H9 (cell line): Measurements from ENCODE around the gene SLMAP. TPM values are rescaled to one million over a fixed set of nuclear protein-coding genes. Genes with fewer than 3 reads are reported as not detected.

ENCODE experiments used
- DNase-seq: peaks from one replicate; pipeline ENCODE4 v3.0.0-alpha.2; 2017
- H2AFZ ChIP-seq: one replicate; pipeline ENCODE4 v1.6.1; 2013; ENCODE audit warnings: mild to moderate bottlenecking, low read length, control low read depth, moderate library complexity
- H2AK5ac ChIP-seq: 2 replicates; pipeline ENCODE4 v1.6.1; 2013; ENCODE audit warnings: low read length, control low read depth, mixed read lengths; ENCODE audit not compliant: insufficient read length
- H2BK120ac ChIP-seq: one replicate; pipeline ENCODE4 v1.6.1; 2013; ENCODE audit warnings: low read depth, mild to moderate bottlenecking, low read length, control low read depth, inconsistent platforms; ENCODE audit not compliant: poor library complexity, severe bottlenecking
- H2BK12ac ChIP-seq: 2 replicates; pipeline ENCODE4 v1.6.1; 2013; ENCODE audit warnings: low read length, control low read depth, mixed read lengths, low read depth; ENCODE audit not compliant: insufficient read length
- H2BK15ac ChIP-seq: 2 replicates; pipeline ENCODE4 v1.6.1; 2013; ENCODE audit warnings: low read depth, low read length, control low read depth
- H2BK20ac ChIP-seq: one replicate; pipeline ENCODE4 v1.6.1; 2013; ENCODE audit warnings: low read depth, mild to moderate bottlenecking, low read length, control low read depth, inconsistent platforms; ENCODE audit not compliant: poor library complexity, severe bottlenecking
- H2BK5ac ChIP-seq: 2 replicates; pipeline ENCODE4 v1.6.1; 2013; ENCODE audit warnings: low read length, control low read depth, mixed read lengths; ENCODE audit not compliant: insufficient read length
- H3K14ac ChIP-seq: 2 replicates; pipeline ENCODE4 v1.6.1; 2013; ENCODE audit warnings: low read length, control low read depth; ENCODE audit not compliant: insufficient read depth
- H3K18ac ChIP-seq: 2 replicates; pipeline ENCODE4 v1.6.1; 2013; ENCODE audit warnings: low read depth, mild to moderate bottlenecking, mixed read lengths, low read length, control low read depth; ENCODE audit not compliant: insufficient read length
- H3K23ac ChIP-seq: 2 replicates; pipeline ENCODE4 v1.6.1; 2013; ENCODE audit warnings: low read length, control low read depth, mixed read lengths, low read depth; ENCODE audit not compliant: insufficient read length
- H3K23me2 ChIP-seq: 2 replicates; pipeline ENCODE4 v1.6.1; 2013; ENCODE audit warnings: low read depth, mild to moderate bottlenecking, mixed read lengths, low read length, control low read depth; ENCODE audit not compliant: insufficient read length, poor library complexity, severe bottlenecking
- H3K27ac ChIP-seq: 2 replicates; pipeline ENCODE4 v1.5.1; 2013; ENCODE audit warnings: low read length, control low read depth, mixed read lengths, low read depth; ENCODE audit not compliant: insufficient read length
- H3K27me3 ChIP-seq: 2 replicates; pipeline ENCODE4 v1.6.1; 2013; ENCODE audit warnings: low read length, control low read depth, inconsistent platforms; ENCODE audit not compliant: insufficient read depth
- H3K4ac ChIP-seq: 2 replicates; pipeline ENCODE4 v1.6.1; 2013; ENCODE audit warnings: low read depth, mild to moderate bottlenecking, control low read depth, inconsistent platforms, low read length, moderate library complexity
- H3K4me1 ChIP-seq: 2 replicates; pipeline ENCODE4 v1.6.1; 2013; ENCODE audit warnings: low read length, control low read depth, inconsistent platforms; ENCODE audit not compliant: insufficient read depth
- H3K4me2 ChIP-seq: 2 replicates; pipeline ENCODE4 v1.6.1; 2013; ENCODE audit warnings: low read length, control low read depth, mixed read lengths; ENCODE audit not compliant: insufficient read length, insufficient read depth
- H3K56ac ChIP-seq: 2 replicates; pipeline ENCODE4 v1.6.1; 2013; ENCODE audit warnings: low read depth, mild to moderate bottlenecking, mixed read lengths, low read length, control low read depth; ENCODE audit not compliant: insufficient read length
- H3K79me1 ChIP-seq: 2 replicates; pipeline ENCODE4 v1.6.1; 2013; ENCODE audit warnings: low read depth, mild to moderate bottlenecking, moderate library complexity, low read length, control low read depth, inconsistent platforms; ENCODE audit not compliant: insufficient read depth, poor library complexity, severe bottlenecking
- H3K79me2 ChIP-seq: 2 replicates; pipeline ENCODE4 v1.6.1; 2013; ENCODE audit warnings: low read length, control low read depth, inconsistent platforms; ENCODE audit not compliant: insufficient read depth
- H3K9ac ChIP-seq: 2 replicates; pipeline ENCODE4 v1.6.1; 2013; ENCODE audit warnings: low read length, control low read depth, mixed read lengths; ENCODE audit not compliant: insufficient read length; ENCODE audit errors: extremely low read depth
- H3K9me3 ChIP-seq: one replicate; pipeline ENCODE4 v1.6.1; 2013; ENCODE audit warnings: low read depth, low read length, inconsistent platforms; ENCODE audit not compliant: control insufficient read depth
- H3T11ph ChIP-seq: one replicate; pipeline ENCODE4 v1.6.1; 2013; ENCODE audit warnings: mild to moderate bottlenecking, low read length, control low read depth, inconsistent platforms
- H4K20me1 ChIP-seq: one replicate; pipeline ENCODE4 v1.6.1; 2013; ENCODE audit not compliant: control insufficient read depth, insufficient read length, insufficient read depth
- H4K5ac ChIP-seq: 2 replicates; pipeline ENCODE4 v1.6.1; 2013; ENCODE audit warnings: low read depth, mild to moderate bottlenecking, mixed read lengths, low read length, control low read depth; ENCODE audit not compliant: insufficient read length
- H4K8ac ChIP-seq: replicated peaks from 2 replicates; pipeline ENCODE4 v1.6.1; 2013; ENCODE audit warnings: low read length, control low read depth, mixed read lengths, low read depth; ENCODE audit not compliant: insufficient read length
- H4K91ac ChIP-seq: 2 replicates; pipeline ENCODE4 v1.6.1; 2013; ENCODE audit warnings: low read depth, mild to moderate bottlenecking, moderate library complexity, mixed read lengths, low read length, control low read depth; ENCODE audit not compliant: insufficient read length
- H3K27ac Mint-ChIP-seq, 3 experiments: 2 replicates in 2 of 3; 3 replicates in 1 of 3; pipeline ENCODE4 v1.8.0; 2020 to 2021; ENCODE audit warnings: mixed read lengths in 3 of 3, mild to moderate bottlenecking in 1 of 3, moderate library complexity in 1 of 3
- H3K27me3 Mint-ChIP-seq: 2 replicates; pipeline ENCODE4 v1.8.0; 2021; ENCODE audit warnings: low read depth, mild to moderate bottlenecking, moderate library complexity, mixed read lengths
- H3K36me3 Mint-ChIP-seq, 3 experiments: 2 replicates in 2 of 3; 3 replicates in 1 of 3; pipeline ENCODE4 v1.8.0; 2020 to 2021; ENCODE audit warnings: low read depth in 3 of 3, mixed read lengths in 3 of 3; ENCODE audit not compliant: insufficient read depth in 1 of 3
- H3K4me1 Mint-ChIP-seq, 2 experiments: 2 replicates each; pipeline ENCODE4 v1.8.0; 2020; ENCODE audit warnings: mixed read lengths in 2 of 2
- H3K4me3 Mint-ChIP-seq, 2 experiments: 2 replicates in 1 of 2; 3 replicates in 1 of 2; pipeline ENCODE4 v1.8.0; 2020 to 2021; ENCODE audit warnings: mild to moderate bottlenecking in 2 of 2, mixed read lengths in 2 of 2, moderate library complexity in 1 of 2
- H3K9me3 Mint-ChIP-seq, 2 experiments: 2 replicates in 1 of 2; 3 replicates in 1 of 2; pipeline ENCODE4 v1.8.0; 2020; ENCODE audit warnings: mild to moderate bottlenecking in 2 of 2, mixed read lengths in 2 of 2, moderate library complexity in 1 of 2
- WGBS: extraction: QIAGEN DNeasy Blood & Tissue Kit; methylation state at CpG from one replicate; pipeline ENCODE4 v1.1.7; 2013; ENCODE audit warnings: missing lambda C conversion rate, low lambda C conversion rate, mixed read lengths; ENCODE audit not compliant: insufficient read length; ENCODE audit errors: extremely low coverage; 5-methylcytosine and 5-hydroxymethylcytosine counted together
- total RNA-seq: library from RNA; stranded (reverse); gene quantifications from 2 replicates; pipeline ENCODE4 v1.2.1, GENCODE V29; 2021
- TF ChIP-seq, protein P1 (sequence below): fragments of 200-600 bp; sonication (generic); conservative IDR thresholded peaks from 3 replicates; pipeline ENCODE4 v1.8.0; 2021; ENCODE audit warnings: antibody characterized with exemption, mild to moderate bottlenecking

The SLMAP gene
- total RNA-seq, 1 experiment from 2014 or later = 65.1 TPM

DNA sequence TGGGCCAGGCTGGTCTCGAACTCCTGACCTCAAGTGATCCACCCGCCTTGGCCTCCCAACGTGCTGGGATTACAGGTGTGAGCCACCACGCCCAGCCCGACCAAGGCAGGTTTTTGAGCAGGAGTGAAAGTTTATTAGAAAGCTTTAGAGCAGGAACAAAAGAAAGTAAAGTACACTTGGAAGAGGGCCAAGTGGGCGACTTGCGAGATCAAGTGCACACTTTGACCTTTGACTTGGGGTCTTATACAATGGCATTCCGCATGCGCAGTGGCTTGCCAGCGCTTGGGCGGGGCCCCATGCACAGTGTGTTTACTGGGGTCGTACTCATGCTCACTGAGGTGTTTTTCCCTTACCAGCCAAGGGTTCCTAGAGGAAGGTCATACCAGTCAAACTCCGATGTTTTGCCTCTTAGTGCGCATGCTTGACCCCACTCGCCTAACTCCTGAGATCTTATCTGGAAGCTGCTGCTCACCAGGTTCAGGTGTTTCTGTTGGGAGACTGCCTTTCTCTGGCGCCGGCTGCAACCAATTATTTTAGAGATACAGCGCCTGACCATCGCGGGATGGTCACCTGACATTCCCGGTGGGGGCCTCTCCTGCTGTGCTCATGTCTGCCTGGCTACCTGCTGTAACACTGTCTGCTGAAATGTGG lies 205.2 kb downstream of the SLMAP start:
- TF ChIP-seq, protein P1, sequence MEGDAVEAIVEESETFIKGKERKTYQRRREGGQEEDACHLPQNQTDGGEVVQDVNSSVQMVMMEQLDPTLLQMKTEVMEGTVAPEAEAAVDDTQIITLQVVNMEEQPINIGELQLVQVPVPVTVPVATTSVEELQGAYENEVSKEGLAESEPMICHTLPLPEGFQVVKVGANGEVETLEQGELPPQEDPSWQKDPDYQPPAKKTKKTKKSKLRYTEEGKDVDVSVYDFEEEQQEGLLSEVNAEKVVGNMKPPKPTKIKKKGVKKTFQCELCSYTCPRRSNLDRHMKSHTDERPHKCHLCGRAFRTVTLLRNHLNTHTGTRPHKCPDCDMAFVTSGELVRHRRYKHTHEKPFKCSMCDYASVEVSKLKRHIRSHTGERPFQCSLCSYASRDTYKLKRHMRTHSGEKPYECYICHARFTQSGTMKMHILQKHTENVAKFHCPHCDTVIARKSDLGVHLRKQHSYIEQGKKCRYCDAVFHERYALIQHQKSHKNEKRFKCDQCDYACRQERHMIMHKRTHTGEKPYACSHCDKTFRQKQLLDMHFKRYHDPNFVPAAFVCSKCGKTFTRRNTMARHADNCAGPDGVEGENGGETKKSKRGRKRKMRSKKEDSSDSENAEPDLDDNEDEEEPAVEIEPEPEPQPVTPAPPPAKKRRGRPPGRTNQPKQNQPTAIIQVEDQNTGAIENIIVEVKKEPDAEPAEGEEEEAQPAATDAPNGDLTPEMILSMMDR = no peak
- H3K56ac ChIP-seq = no peak overlapping the region
- no peaks in the 10 kb centered on the region for H3K27me3 Mint-ChIP-seq
- no peaks in the 10 kb centered on the region for H4K20me1 ChIP-seq
- no peak overlapping the region for H3T11ph ChIP-seq
- H4K5ac ChIP-seq = no peak overlapping the region
- no peak overlapping the region for H2AK5ac ChIP-seq
- H3K4ac ChIP-seq = no peak overlapping the region
- no peak overlapping the region for H3K4me3 Mint-ChIP-seq
- H3K23ac ChIP-seq = no peak overlapping the region
- H3K18ac ChIP-seq = no peak overlapping the region
- H3K14ac ChIP-seq = no peak overlapping the region
- H4K91ac ChIP-seq = no peak overlapping the region
- no peak overlapping the region for H3K27ac Mint-ChIP-seq
- no peak for DNase-seq
- peaks cover 8 to 16% of the 10 kb centered on the region in 2 experiments for H3K4me1 Mint-ChIP-seq
- no peaks in the 10 kb centered on the region for H3K27me3 ChIP-seq
- H3K9ac ChIP-seq = no peak overlapping the region
- no peak overlapping the region for H2AFZ ChIP-seq
- H3K4me2 ChIP-seq = no peak overlapping the region
- H2BK15ac ChIP-seq = no peak overlapping the region
- no peaks in the 10 kb centered on the region for H3K9me3 ChIP-seq
- no CpG with 5 or more reads among the region's 21 CpGs for WGBS
- H2BK120ac ChIP-seq = no peak overlapping the region
- H3K27ac ChIP-seq = no peak overlapping the region
- no peak overlapping the region for H4K8ac ChIP-seq
- no peaks in the 10 kb centered on the region for H3K79me1 ChIP-seq
- H3K9me3 Mint-ChIP-seq = no peaks in the 10 kb centered on the region
- H3K23me2 ChIP-seq = no peaks in the 10 kb centered on the region
- no peak overlapping the region for H2BK12ac ChIP-seq
- H2BK20ac ChIP-seq = no peak overlapping the region
- H2BK5ac ChIP-seq = no peak overlapping the region
- H3K4me1 ChIP-seq = peaks cover 6% of the 10 kb centered on the region; the same call in 1 of the 2 replicates
- H3K79me2 ChIP-seq = no peaks in the 10 kb centered on the region
- no peaks in the 10 kb centered on the region; a peak in 1 of 7 replicates for H3K36me3 Mint-ChIP-seq
